Tibial artery (tissue), 4 donors: ENCODE data around the gene OTOP3.

Experiments used
- DNase-seq, 2 donors: peaks; one replicate each; pipeline ENCODE4 v3.0.0-alpha.2; 2019
- H3K27ac ChIP-seq, 2 donors: fragments of 200-600 bp; sonication (generic) in 1 of 2; 1 replicate in 1 of 2; 2 replicates in 1 of 2; pipeline ENCODE4 v1.5.1; 2018 to 2019; ENCODE audit warnings: mild to moderate bottlenecking in 1 of 2
- H3K27me3 ChIP-seq, 2 donors: fragments of 200-600 bp; sonication (generic) in 1 of 2; one replicate each; pipeline versions ENCODE4 v1.5.1 to v1.6.0; 2016 to 2019
- H3K36me3 ChIP-seq, 3 donors: fragments of 200-600 bp; sonication (generic) in 2 of 3; one replicate each; pipeline ENCODE4 v1.5.1; 2016 to 2019; ENCODE audit warnings: mild to moderate bottlenecking in 2 of 3
- H3K4me1 ChIP-seq, 4 donors: fragments of 200-600 bp; sonication (generic) in 2 of 4; 1 replicate in 3 of 4; 2 replicates in 1 of 4; pipeline ENCODE4 v1.5.1; 2016 to 2019
- H3K4me3 ChIP-seq, 2 donors: fragments of 200-600 bp; sonication (generic) in 1 of 2; 1 replicate in 1 of 2; 2 replicates in 1 of 2; pipeline ENCODE4 v1.5.1; 2018 to 2019; ENCODE audit warnings: mild to moderate bottlenecking in 2 of 2
- H3K9me3 ChIP-seq, 3 donors: fragments of 200-600 bp; sonication (generic) in 1 of 3; one replicate each; pipeline ENCODE4 v1.5.1; 2016 to 2019
- intact Hi-C: fragments of 100-400 bp; cut with DNase I; formaldehyde crosslinking; loops from one replicate; pipeline ENCODE4 v1.15.0; 2023; ENCODE audit warnings: low total_unique reads
- TF ChIP-seq, protein P1 (sequence below), 2 experiments: fragments of 200-600 bp in 1 of 2; fragments of 450-650 bp in 1 of 2; IDR thresholded peaks; one replicate each; pipeline ENCODE4 v1.5.1; 2017 to 2019; ENCODE audit warnings: antibody characterized with exemption in 2 of 2, mild to moderate bottlenecking in 1 of 2, moderate library complexity in 1 of 2

The OTOP3 gene

DNA sequence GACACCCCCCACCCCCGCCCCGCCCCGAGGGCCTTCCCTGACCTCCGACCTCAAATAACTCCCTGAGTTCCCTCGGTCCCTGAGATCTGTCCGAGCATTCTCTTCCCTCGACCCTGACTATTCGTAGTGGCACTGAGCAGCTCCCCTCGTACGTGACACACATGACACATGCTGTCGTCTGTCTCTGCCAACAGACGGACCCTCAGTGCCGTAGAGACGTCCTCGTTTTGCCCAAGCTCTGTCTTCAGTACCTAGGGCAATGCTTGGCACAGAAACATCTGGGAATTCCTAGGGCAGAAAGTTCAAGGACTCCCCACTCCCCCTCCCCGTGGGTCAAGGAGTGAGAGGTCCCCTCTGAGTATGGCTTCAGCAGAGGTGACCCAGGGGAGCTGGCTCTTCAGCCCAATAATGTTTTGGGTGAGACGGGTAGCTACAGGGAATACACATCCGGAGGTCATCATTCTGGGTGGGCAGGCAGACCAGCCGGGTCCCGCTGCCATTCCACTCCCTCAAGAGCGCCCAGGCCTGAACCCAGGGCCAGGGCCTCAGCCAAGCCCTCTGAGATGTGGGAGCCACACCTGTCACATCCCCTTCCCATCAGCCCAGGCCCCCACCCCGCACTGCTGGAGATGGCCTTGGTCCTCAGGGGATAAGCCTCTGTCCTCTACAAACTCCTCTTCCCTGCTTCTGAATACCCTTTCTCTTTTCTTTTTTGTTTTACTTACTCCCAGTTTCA lies 41.6 kb upstream of the OTOP3 start:
- Histone ChIP-seq H3K4me3 (peak overlapping the region in 1 of 2 donors; percentile 40), H3K4me1 (peaks cover 0 to 13% (median 10%) of the 10 kb centered on the region in 4 donors), H3K9me3 (no peaks in the 10 kb centered on the region), H3K27ac (no peak overlapping the region), H3K36me3 (no peaks in the 10 kb centered on the region), H3K27me3 (peaks cover 0 to 74% of the 10 kb centered on the region in 2 donors)
- no peak for DNase-seq
- intact Hi-C loops: no loop called here
- TF ChIP-seq, protein P1, sequence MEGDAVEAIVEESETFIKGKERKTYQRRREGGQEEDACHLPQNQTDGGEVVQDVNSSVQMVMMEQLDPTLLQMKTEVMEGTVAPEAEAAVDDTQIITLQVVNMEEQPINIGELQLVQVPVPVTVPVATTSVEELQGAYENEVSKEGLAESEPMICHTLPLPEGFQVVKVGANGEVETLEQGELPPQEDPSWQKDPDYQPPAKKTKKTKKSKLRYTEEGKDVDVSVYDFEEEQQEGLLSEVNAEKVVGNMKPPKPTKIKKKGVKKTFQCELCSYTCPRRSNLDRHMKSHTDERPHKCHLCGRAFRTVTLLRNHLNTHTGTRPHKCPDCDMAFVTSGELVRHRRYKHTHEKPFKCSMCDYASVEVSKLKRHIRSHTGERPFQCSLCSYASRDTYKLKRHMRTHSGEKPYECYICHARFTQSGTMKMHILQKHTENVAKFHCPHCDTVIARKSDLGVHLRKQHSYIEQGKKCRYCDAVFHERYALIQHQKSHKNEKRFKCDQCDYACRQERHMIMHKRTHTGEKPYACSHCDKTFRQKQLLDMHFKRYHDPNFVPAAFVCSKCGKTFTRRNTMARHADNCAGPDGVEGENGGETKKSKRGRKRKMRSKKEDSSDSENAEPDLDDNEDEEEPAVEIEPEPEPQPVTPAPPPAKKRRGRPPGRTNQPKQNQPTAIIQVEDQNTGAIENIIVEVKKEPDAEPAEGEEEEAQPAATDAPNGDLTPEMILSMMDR (IDR thresholded peaks at IDR 0.05): no peak

DNA sequence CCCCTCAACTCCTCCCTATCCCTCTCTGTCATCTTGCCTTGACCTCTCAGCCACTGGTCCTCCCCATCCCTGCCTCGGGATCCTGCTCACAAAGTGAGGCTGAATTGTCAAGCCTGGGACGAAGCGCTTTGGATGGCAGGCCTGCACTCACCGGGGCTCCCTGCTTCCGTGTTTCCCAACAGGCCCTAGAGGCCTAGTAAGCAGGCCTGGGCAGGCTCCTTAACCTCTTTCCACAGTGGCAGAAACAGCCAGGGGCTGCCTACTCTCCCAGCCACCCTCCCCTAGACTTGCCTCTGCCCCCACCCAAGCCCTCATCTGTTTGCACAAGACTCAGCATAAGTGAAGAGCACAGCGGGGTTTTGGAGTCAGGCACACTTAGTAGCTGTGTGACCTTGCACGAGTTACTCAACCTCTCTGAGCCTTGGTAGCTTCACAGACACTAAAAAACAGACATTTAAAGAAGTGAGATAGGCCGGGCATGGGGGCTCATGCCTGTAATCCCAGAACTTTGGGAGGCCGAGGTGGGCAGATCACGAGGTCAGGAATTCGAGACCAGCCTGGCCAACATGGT lies 37.2 kb upstream of the OTOP3 start:
- H3K36me3 ChIP-seq: no peaks in the 10 kb centered on the region
- H3K9me3 ChIP-seq: no peaks in the 10 kb centered on the region
- no peak overlapping the region for H3K27ac ChIP-seq
- TF ChIP-seq, protein P1 (IDR thresholded peaks at IDR 0.05): no peak
- H3K27me3 ChIP-seq: peaks cover 0 to 72% of the 10 kb centered on the region in 2 donors
- no peak for DNase-seq
- peaks cover 0 to 5% (median 4%) of the 10 kb centered on the region in 4 donors for H3K4me1 ChIP-seq
- no peak overlapping the region for H3K4me3 ChIP-seq
- intact Hi-C loops: no loop called here

GRCh38 chr17:74900208-74900607 lies 35.5 kb upstream of the OTOP3 start:
- no peaks in the 10 kb centered on the region for H3K9me3 ChIP-seq
- TF ChIP-seq, protein P1 (IDR thresholded peaks at IDR 0.05): no peak
- H3K36me3 ChIP-seq: no peaks in the 10 kb centered on the region
- peaks cover 0 to 72% of the 10 kb centered on the region in 2 donors for H3K27me3 ChIP-seq
- H3K4me1 ChIP-seq: no peaks in the 10 kb centered on the region
- H3K4me3 ChIP-seq: no peak overlapping the region
- no peak for DNase-seq
- H3K27ac ChIP-seq: no peak overlapping the region
- intact Hi-C loops: no loop called here

GRCh38 chr17:74901353-74902135 lies 34.2 kb upstream of the OTOP3 start:
- Histone ChIP-seq H3K27me3 (peaks cover 0 to 64% of the 10 kb centered on the region in 2 donors), H3K4me3 (no peak overlapping the region), H3K36me3 (no peaks in the 10 kb centered on the region), H3K27ac (no peak overlapping the region), H3K9me3 (no peaks in the 10 kb centered on the region), H3K4me1 (no peaks in the 10 kb centered on the region)
- TF ChIP-seq, protein P1 (IDR thresholded peaks at IDR 0.05): no peak
- DNase-seq: no peak
- intact Hi-C loops: no loop called here

DNA sequence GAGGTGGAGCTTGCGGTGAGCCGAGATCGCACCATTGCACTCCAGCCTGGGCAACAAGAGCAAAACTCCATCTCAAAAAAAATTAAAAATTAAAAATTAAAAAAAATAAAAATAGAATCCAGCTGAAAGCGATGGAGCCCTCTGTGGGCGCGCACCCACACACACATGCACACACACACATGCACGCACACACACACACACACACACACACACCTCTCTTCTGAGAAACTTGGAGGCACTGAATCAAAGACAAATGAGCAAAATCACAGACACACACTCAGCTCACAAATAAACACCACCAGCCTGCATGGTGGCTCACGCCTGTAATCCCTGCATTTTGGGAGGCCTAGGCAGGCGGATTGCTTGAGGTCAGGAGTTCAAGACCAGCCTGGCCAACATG lies 32.7 kb upstream of the OTOP3 start:
- Histone ChIP-seq H3K27ac (no peak overlapping the region), H3K27me3 (peaks cover 0 to 65% of the 10 kb centered on the region in 2 donors), H3K4me1 (no peaks in the 10 kb centered on the region), H3K36me3 (no peaks in the 10 kb centered on the region), H3K4me3 (no peak overlapping the region), H3K9me3 (no peaks in the 10 kb centered on the region)
- TF ChIP-seq, protein P1 (IDR thresholded peaks at IDR 0.05): no peak
- DNase-seq: no peak
- intact Hi-C loops: no loop called here
